K562 (cell line): Measurements from ENCODE around the gene DPP8. TPM values are rescaled to one million over a fixed set of nuclear protein-coding genes. Genes with fewer than 3 reads are reported as not detected.

Experiments used
- ATAC-seq: fragments of 200-7000 bp; cut with Tn5 transposase; 3 replicates; pipeline ENCODE4 v1.9.1; 2020; ENCODE audit warnings: moderate library complexity
- BruUV-seq: library from RNA; stranded (reverse); fragments of 400-500 nt; replicated peaks from 2 replicates; lab custom pipeline; 2021; lab: Mats Ljungman, UMichigan
- CTCF ChIA-PET: fragments of 300-600 bp; formaldehyde crosslinking; extraction: SDS; loops from one replicate; lab custom pipeline; 2021; ENCODE audit warnings: low intra/inter-chr PET ratio; lab: Yijun Ruan, JAX
- POLR2A ChIA-PET: fragments of 300-600, 350-650 bp; sonication (Branson Sonifier 250); formaldehyde crosslinking; extraction: SDS; loops from one replicate; lab custom pipeline; 2021; ENCODE audit warnings: antibody characterized with exemption, inconsistent platforms; lab: Yijun Ruan, JAX
- DNase-seq, 4 experiments: peaks; one replicate each; pipeline versions ENCODE4 v3.0.0 to v3.0.0-alpha.2; 2011 to 2018; ENCODE audit warnings: low spot score in 3 of 4, mixed read lengths in 3 of 4; ENCODE audit errors: extremely low read depth in 1 of 4
- FAIRE-seq: peaks from 2 replicates; lab custom pipeline; 2011; peaks lifted over from hg19 to GRCh38; lab: Jason Lieb, UNC
- H2AFZ ChIP-seq: 2 replicates; pipeline ENCODE4 v1.6.0; 2011; ENCODE audit warnings: low read depth, low read length, control low read depth, inconsistent platforms
- H3K27ac ChIP-seq: fragments of 200-600 bp; 3 replicates; pipeline ENCODE4 v1.8.0; 2011; ENCODE audit warnings: low read depth, mild to moderate bottlenecking, control low read depth, inconsistent platforms, low read length, moderate library complexity, mixed read lengths; ENCODE audit errors: extremely low read depth
- H3K27me3 ChIP-seq, 2 experiments: fragments of 300-600 bp in 1 of 2; 2 replicates in 1 of 2; 3 replicates in 1 of 2; pipeline versions ENCODE4 v1.6.0 to v1.8.0; 2011; ENCODE audit warnings: inconsistent platforms in 2 of 2, low read length in 2 of 2, mild to moderate bottlenecking in 1 of 2, mixed read lengths in 1 of 2, moderate library complexity in 1 of 2; ENCODE audit not compliant: control insufficient read depth in 2 of 2, insufficient read depth in 2 of 2
- H3K36me3 ChIP-seq: fragments of 300-600 bp; 3 replicates; pipeline ENCODE4 v1.8.0; 2011; ENCODE audit warnings: mild to moderate bottlenecking, low read length, inconsistent platforms; ENCODE audit not compliant: control insufficient read depth, insufficient read depth
- H3K4me1 ChIP-seq, 2 experiments: fragments of 200-600 bp in 1 of 2; replicated peaks in 1 of 2; 2 replicates in 1 of 2; 3 replicates in 1 of 2; pipeline versions ENCODE4 v1.5.1 to v1.8.0; 2011; ENCODE audit warnings: inconsistent platforms in 2 of 2, low read length in 2 of 2, mild to moderate bottlenecking in 1 of 2, mixed read lengths in 1 of 2, moderate library complexity in 1 of 2; ENCODE audit not compliant: control insufficient read depth in 2 of 2, insufficient read depth in 2 of 2
- H3K4me2 ChIP-seq: 2 replicates; pipeline ENCODE4 v1.6.1; 2011; ENCODE audit warnings: low read length, control low read depth, inconsistent platforms, mixed read lengths; ENCODE audit not compliant: insufficient read depth
- H3K4me3 ChIP-seq: fragments of 200-600 bp; sonication (generic), shearing (Covaris generic); 2 replicates; pipeline ENCODE4 v1.5.1; 2016; ENCODE audit warnings: control low read depth, inconsistent platforms
- H3K79me2 ChIP-seq: fragments of 200-600 bp; 3 replicates; pipeline ENCODE4 v1.8.0; 2011; ENCODE audit warnings: low read length, inconsistent platforms; ENCODE audit not compliant: control insufficient read depth, insufficient read depth
- H3K9ac ChIP-seq, 2 experiments: 2 replicates each; pipeline versions ENCODE4 v1.6.0 to v1.6.1; 2011; ENCODE audit warnings: low read depth in 2 of 2, low read length in 2 of 2, control low read depth in 1 of 2, inconsistent platforms in 1 of 2, mild to moderate bottlenecking in 1 of 2, mixed read lengths in 1 of 2; ENCODE audit not compliant: insufficient read depth in 1 of 2
- H3K9me1 ChIP-seq: one replicate; pipeline ENCODE4 v1.6.0; 2011; ENCODE audit warnings: inconsistent platforms, mild to moderate bottlenecking, low read length, moderate library complexity; ENCODE audit not compliant: control insufficient read depth, insufficient read depth
- H3K9me3 ChIP-seq: replicated peaks from 2 replicates; pipeline ENCODE4 v1.5.1; 2011; ENCODE audit warnings: low read depth, low read length, inconsistent platforms; ENCODE audit not compliant: control insufficient read depth, insufficient read depth
- H4K20me1 ChIP-seq: replicated peaks from 2 replicates; pipeline ENCODE4 v1.6.1; 2011; ENCODE audit warnings: low read length, inconsistent platforms, mixed read lengths; ENCODE audit not compliant: control insufficient read depth, insufficient read depth
- ASH1L ChIP-seq: fragments of 450-650 bp; IDR thresholded peaks from 2 replicates; pipeline ENCODE4 v1.6.1; 2018; ENCODE audit warnings: borderline replicate concordance, mild to moderate bottlenecking, low read depth; ENCODE audit not compliant: partially characterized antibody
- CBFA2T2 ChIP-seq: fragments of 450-650 bp; conservative IDR thresholded peaks from 2 replicates; pipeline ENCODE4 v1.6.1; 2017; ENCODE audit warnings: mild to moderate bottlenecking
- CBFA2T3 ChIP-seq: fragments of 450-650 bp; IDR thresholded peaks from 2 replicates; pipeline ENCODE4 v1.6.1; 2017
- CEBPB ChIP-seq: fragments of 450-650 bp; IDR thresholded peaks from 2 replicates; pipeline ENCODE4 v1.6.1; 2016; ENCODE audit warnings: missing genetic modification characterization, missing compliant biosample characterization
- COPS2 ChIP-seq: fragments of 450-650 bp; conservative IDR thresholded peaks from 2 replicates; pipeline ENCODE4 v1.6.1; 2016; ENCODE audit warnings: mild to moderate bottlenecking, moderate library complexity
- CREB3 ChIP-seq: fragments of 450-650 bp; conservative IDR thresholded peaks from 2 replicates; pipeline ENCODE4 v1.6.1; 2016; ENCODE audit warnings: missing genetic modification characterization, low read depth, mild to moderate bottlenecking, missing compliant biosample characterization, moderate library complexity
- FOSL1 ChIP-seq: fragments of 200-800 bp; sonication (Bioruptor generic); conservative IDR thresholded peaks from 2 replicates; pipeline ENCODE4 v1.6.1; 2016; ENCODE audit warnings: missing genetic modification characterization, missing compliant biosample characterization
- HIVEP1 ChIP-seq: fragments of 250-450 bp; sonication (Bioruptor Pico); IDR thresholded peaks from 2 replicates; pipeline ENCODE4 v1.4.0; 2020; ENCODE audit warnings: mild to moderate bottlenecking
- HNRNPK ChIP-seq: fragments of 200-400 bp; formaldehyde crosslinking; IDR thresholded peaks from one replicate; pipeline ENCODE4 v1.6.1; 2018; ENCODE audit warnings: mild to moderate bottlenecking, low read depth, low read length; ENCODE audit not compliant: poor library complexity, severe bottlenecking
- ILF3 ChIP-seq: fragments of 450-650 bp; IDR thresholded peaks from 2 replicates; pipeline ENCODE4 v1.6.1; 2018; ENCODE audit warnings: antibody characterized with exemption, mild to moderate bottlenecking, moderate library complexity, borderline replicate concordance
- SPI1 ChIP-seq: IDR thresholded peaks from 2 replicates; pipeline ENCODE4 v1.6.1; 2011; ENCODE audit warnings: low read depth, low read length, control low read depth, borderline replicate concordance
- SREBF1 ChIP-seq: fragments of 150-350 bp; IDR thresholded peaks from 2 replicates; pipeline ENCODE4 v1.6.1; 2014; ENCODE audit warnings: antibody characterized with exemption, low read depth, low read length, borderline replicate concordance
- TAL1 ChIP-seq: fragments of 450-650 bp; IDR thresholded peaks from 2 replicates; pipeline ENCODE4 v1.6.1; 2016; ENCODE audit warnings: mild to moderate bottlenecking
- ZBTB7A ChIP-seq: IDR thresholded peaks from 2 replicates; pipeline ENCODE4 v1.6.1; 2011; ENCODE audit warnings: low read depth, mild to moderate bottlenecking, low read length, moderate library complexity, borderline replicate concordance; ENCODE audit not compliant: control insufficient read depth
- WGBS: fragments of 100-300 bp; shearing (Covaris generic); methylation state at CpG from one replicate; pipeline ENCODE4 v1.1.6; 2016; ENCODE audit warnings: low coverage, mixed read lengths; ENCODE audit not compliant: insufficient coverage; ENCODE audit errors: missing lambda C conversion rate; 5-methylcytosine and 5-hydroxymethylcytosine counted together
- in situ Hi-C: fragments of 300-500 bp; cut with MboI; formaldehyde crosslinking; loops from 4 replicates; pipeline ENCODE4 v1.15.0; 2018; ENCODE audit warnings: inconsistent platforms, mixed read lengths
- intact Hi-C: fragments of 100-400 bp; cut with micrococcal nuclease; formaldehyde crosslinking; loops from 2 replicates; pipeline ENCODE4 v1.14.2; 2022
- polyA plus RNA-seq, 8 experiments: library from polyadenylated mRNA; depleted of rRNA in 4 of 8; stranded (reverse) in 5 of 8; unstranded in 3 of 8; fragments of >200 nt; fragmentation: Nextera tagmentation in 2 of 8; fragmentation: Illumina TruSeq in 1 of 8; extraction: Ambion mirVana in 2 of 8; extraction: Trizol in 1 of 8; gene quantifications; 2 replicates each; pipeline versions ENCODE4 v1.2.1 to v1.2.3, GENCODE V29; 2011 to 2014; ENCODE audit warnings: inconsistent platforms in 1 of 8, missing spikeins in 1 of 8
- total RNA-seq, 7 experiments: library from RNA; depleted of rRNA in 6 of 7; stranded (reverse); fragments of >200 nt in 6 of 7; fragmentation: Illumina TruSeq in 2 of 7; extraction: Trizol in 2 of 7; gene quantifications; 2 replicates each; pipeline versions ENCODE4 v1.2.1 to v1.2.3, GENCODE V29; 2011 to 2021; ENCODE audit warnings: low replicate concordance in 1 of 7

Gene DPP8
- total and polyA plus RNA-seq, 9 of the 15 experiments (the other 6 are each of a cell fraction or from before 2014, with no cell fraction given): 5.5 to 36.7 (median 20.7) TPM

DNA sequence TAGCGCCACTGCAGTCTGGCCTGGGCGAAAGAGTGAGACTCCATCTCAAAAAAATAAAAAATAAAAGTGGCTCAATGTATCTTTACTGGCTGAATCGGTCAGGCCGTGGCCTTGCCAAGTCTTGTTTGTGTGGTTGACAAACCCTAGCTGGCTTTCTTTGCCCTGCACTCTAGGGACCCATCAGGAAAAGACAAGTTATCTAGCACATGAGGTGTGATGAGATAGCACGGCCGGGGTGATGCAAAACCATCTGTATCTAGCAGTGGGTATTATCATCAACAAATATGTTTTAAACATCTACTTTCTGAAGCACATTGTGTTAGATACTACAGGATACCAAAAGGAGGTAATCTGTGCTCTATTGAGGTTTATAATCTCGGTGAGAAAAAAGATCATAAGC lies 3.9 kb upstream of the DPP8 start:
- ATAC-seq (no peak), DNase-seq (peak in 1 of 4 experiments; percentile 16), FAIRE-seq (no peak)
- Histone ChIP-seq H3K36me3 (no peaks in the 10 kb centered on the region), H4K20me1 (0 out of 2 replicates have a peak, but pooled peaks cover 6% of the 10 kb centered on the region), H3K4me2 (no peak overlapping the region), H3K9me3 (no peaks in the 10 kb centered on the region), H3K9me1 (no peaks in the 10 kb centered on the region), H3K27ac (no peak overlapping the region), H3K4me3 (no peak overlapping the region), H3K9ac (no peak overlapping the region), H3K79me2 (peaks cover 11% of the 10 kb centered on the region), H3K27me3 (no peaks in the 10 kb centered on the region), H2AFZ (no peak overlapping the region), H3K4me1 (peaks cover under 1 to 7% of the 10 kb centered on the region in 2 experiments; a peak in 4 of 5 replicates)
- intact Hi-C loops: no loop called here
- ChIA-PET POLR2A (no interaction called here), CTCF (no interaction called here)
- WGBS: 43% methylated on average over 7 of the region's 7 CpGs
- no TSS peak for BruUV-seq
- in situ Hi-C loops: no loop called here
- TF ChIP-seq TAL1 (0 out of 2 replicates have a peak, but pooled peaks have one; percentile 18), FOSL1 (no peak), CBFA2T2 (0 out of 2 replicates have a peak, but pooled peaks have one; percentile 17), CBFA2T3 (peak; percentile 53)

DNA sequence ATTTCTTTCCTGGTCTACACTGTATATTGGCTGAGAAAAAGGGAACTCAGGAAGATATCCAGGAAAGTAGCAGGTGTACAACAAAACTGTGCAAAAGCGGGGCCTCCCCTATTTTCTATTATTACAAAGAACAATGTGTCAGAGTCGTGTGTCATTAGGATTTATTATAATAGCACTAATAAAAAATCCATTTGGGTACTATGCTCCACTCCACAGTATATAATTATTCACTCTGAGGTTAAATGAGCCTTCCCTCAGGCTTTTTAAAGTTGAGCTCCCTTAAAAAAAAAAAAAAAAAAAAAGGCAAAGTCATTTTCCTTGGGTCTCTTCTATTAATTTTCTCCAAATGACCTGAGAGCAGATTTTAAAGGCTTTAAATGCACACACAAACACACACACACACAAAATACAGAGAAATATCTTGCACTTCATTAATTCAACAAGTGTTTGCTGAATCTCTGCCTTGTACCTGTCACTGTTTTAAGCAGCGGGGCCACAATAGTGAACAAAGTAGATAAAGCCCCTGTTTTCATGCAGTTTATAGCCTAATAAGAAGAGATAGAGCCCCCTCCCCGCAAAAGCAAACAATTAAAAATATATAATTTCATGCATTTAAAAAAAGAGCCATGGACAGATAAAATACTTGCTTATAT lies 1.3 kb upstream of the DPP8 start:
- intact Hi-C loops: no loop called here
- BruUV-seq: no TSS peak
- Histone ChIP-seq H2AFZ (peak overlapping the region; percentile 58; the same call in 1 of the 2 replicates), H3K4me3 (no peak overlapping the region), H3K9me1 (no peaks in the 10 kb centered on the region), H3K79me2 (peaks cover 34% of the 10 kb centered on the region), H3K9me3 (no peaks in the 10 kb centered on the region), H4K20me1 (0 out of 2 replicates have a peak, but pooled peaks cover 6% of the 10 kb centered on the region), H3K4me1 (peaks cover 6 to 13% of the 10 kb centered on the region in 2 experiments; a peak in 4 of 5 replicates), H3K4me2 (no peak overlapping the region), H3K27me3 (no peaks in the 10 kb centered on the region), H3K9ac (no peak overlapping the region), H3K27ac (no peak overlapping the region), H3K36me3 (peaks cover 17% of the 10 kb centered on the region; the same call in 2 of the 3 replicates)
- CTCF ChIA-PET: interaction anchor here (0.5 kb wide), 1 partner anchor 1862 kb away, joined by 3 read pairs; no protein-coding TSS in a partner anchor
- POLR2A ChIA-PET: interaction anchor here (0.6 to 1.1 kb wide), 2 partner anchors 214 to 284 kb away, joined by 3 read pairs; partner anchors contain the start of gene RNU5B-1
- FAIRE-seq (no peak), ATAC-seq (no peak), DNase-seq (no peak)
- in situ Hi-C loops: no loop called here
- WGBS: 61% methylated on average over 4 of the region's 4 CpGs
- no peak for TF ChIP-seq HIVEP1
- no peak for TF ChIP-seq ZBTB7A
- TF ChIP-seq SREBF1: no peak
- TF ChIP-seq ASH1L: no peak
- TF ChIP-seq CREB3 (tag): no peak
- no peak for TF ChIP-seq CEBPB
- TF ChIP-seq SPI1: no peak
- no peak for TF ChIP-seq COPS2
- no peak for TF ChIP-seq HNRNPK
- no peak for TF ChIP-seq ILF3
